ENCODE measurements around the gene HBD.

HBD gene

DNA sequence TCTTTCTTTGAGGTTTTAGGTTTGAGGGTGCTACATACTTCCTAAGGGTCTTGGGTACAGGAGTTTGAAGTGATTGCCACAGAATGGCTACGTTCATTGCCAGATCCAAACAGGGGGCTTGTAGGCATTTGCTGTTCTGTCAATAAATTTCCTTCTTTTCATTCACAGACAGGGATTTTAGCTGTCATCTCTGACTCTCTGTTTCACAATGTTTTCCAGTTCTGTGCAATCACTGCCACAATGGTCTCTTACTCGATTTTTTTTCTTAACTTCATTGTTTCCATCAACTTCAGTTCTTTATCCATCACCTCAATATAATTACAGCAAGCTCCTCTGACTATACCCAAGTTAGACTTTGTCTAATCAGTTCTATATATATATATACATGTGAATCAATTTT lies 6.2 kb upstream of the HBD start:
- TF ChIP-seq, protein P1, sequence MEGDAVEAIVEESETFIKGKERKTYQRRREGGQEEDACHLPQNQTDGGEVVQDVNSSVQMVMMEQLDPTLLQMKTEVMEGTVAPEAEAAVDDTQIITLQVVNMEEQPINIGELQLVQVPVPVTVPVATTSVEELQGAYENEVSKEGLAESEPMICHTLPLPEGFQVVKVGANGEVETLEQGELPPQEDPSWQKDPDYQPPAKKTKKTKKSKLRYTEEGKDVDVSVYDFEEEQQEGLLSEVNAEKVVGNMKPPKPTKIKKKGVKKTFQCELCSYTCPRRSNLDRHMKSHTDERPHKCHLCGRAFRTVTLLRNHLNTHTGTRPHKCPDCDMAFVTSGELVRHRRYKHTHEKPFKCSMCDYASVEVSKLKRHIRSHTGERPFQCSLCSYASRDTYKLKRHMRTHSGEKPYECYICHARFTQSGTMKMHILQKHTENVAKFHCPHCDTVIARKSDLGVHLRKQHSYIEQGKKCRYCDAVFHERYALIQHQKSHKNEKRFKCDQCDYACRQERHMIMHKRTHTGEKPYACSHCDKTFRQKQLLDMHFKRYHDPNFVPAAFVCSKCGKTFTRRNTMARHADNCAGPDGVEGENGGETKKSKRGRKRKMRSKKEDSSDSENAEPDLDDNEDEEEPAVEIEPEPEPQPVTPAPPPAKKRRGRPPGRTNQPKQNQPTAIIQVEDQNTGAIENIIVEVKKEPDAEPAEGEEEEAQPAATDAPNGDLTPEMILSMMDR (IDR thresholded peaks at IDR 0.05; ENCODE audit: borderline replicate concordance, insufficient read depth, low read depth, low read length), result no peak
- H3K4me3 ChIP-seq (ENCODE audit: low read depth, low read length), result no peak overlapping the region

DNA sequence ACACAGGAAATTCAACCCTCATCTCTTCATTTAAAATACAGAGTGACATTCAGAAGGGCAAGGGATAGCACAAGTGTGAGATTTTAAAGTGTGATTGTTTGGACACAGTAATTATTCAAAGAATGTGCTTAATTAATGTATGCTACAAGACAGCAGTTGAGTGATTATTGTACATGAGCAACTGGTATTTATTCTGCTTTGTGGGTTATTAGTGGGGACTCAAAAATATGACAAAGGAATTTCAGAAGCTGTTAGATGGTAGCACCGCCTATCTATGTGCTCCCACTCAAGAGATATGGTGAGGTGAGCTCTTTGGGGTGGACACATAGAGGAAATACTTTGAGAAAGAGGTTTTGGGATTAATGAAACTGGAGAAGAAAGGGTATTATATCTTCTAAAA lies 5.8 kb upstream of the HBD start:
- H3K4me3 ChIP-seq (ENCODE audit: low read depth, low read length), result no peak overlapping the region
- TF ChIP-seq, protein P1 (IDR thresholded peaks at IDR 0.05; ENCODE audit: borderline replicate concordance, insufficient read depth, low read depth, low read length), result no peak

DNA sequence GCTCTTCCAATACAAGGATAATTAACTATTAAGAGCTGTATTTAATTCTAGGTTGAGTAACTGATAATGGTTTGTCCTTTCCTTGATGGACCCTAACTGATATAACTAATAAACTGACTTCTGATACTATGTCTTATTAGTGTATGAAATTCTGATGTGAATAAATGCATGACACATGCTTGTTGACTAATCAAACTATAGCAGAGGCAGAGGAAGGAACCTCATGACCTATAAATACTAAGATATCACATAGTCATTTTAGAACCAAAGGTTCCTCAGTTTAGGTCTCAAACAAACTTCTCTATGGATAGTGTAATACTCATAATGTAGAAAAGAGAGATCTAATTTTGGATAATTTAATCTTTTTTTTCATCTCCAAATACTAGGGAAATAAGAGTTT lies 4.8 kb upstream of the HBD start:
- TF ChIP-seq, protein P1 (IDR thresholded peaks at IDR 0.05; ENCODE audit: borderline replicate concordance, insufficient read depth, low read depth, low read length), result no peak
- no peak overlapping the region for H3K4me3 ChIP-seq (ENCODE audit: low read depth, low read length)

DNA sequence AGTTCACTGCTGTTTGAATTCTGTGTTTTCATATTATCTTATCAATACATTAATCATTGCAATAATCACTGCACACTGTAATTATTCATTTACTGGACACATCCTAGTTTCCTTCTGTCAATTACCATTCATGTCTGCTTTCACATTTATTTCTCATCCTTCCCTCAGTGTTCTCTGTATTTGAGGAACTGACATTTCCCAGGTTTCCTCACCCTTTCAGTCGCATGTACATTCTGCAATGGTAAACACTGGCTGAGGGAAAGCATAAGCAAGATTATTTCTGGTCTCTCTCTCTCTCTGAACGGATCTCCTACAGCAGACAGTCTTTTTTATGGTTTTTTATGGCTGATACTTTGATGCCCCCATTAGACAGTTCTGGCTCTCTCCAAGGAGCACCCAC lies 4.2 kb upstream of the HBD start:
- TF ChIP-seq, protein P1 (IDR thresholded peaks at IDR 0.05; ENCODE audit: borderline replicate concordance, insufficient read depth, low read depth, low read length), result no peak

DNA sequence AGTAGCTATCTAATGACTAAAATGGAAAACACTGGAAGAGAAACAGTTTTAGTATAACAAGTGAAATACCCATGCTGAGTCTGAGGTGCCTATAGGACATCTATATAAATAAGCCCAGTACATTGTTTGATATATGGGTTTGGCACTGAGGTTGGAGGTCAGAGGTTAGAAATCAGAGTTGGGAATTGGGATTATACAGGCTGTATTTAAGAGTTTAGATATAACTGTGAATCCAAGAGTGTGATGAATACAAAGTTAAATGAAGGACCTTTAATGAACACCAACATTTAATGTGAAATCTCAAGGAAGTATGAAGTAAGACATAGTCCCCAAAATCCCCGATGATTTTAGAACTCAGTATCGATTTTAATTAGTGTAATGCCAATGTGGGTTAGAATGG lies 3.1 kb upstream of the HBD start:
- H3K4me3 ChIP-seq (ENCODE audit: low read depth, low read length), result no peak overlapping the region
- TF ChIP-seq, protein P1 (IDR thresholded peaks at IDR 0.05; ENCODE audit: borderline replicate concordance, insufficient read depth, low read depth, low read length), result no peak

More for the DNA sequence above, 4.2 kb upstream of the HBD start:
- no peak overlapping the region for H3K4me3 ChIP-seq (ENCODE audit: low read depth, low read length)

DNA sequence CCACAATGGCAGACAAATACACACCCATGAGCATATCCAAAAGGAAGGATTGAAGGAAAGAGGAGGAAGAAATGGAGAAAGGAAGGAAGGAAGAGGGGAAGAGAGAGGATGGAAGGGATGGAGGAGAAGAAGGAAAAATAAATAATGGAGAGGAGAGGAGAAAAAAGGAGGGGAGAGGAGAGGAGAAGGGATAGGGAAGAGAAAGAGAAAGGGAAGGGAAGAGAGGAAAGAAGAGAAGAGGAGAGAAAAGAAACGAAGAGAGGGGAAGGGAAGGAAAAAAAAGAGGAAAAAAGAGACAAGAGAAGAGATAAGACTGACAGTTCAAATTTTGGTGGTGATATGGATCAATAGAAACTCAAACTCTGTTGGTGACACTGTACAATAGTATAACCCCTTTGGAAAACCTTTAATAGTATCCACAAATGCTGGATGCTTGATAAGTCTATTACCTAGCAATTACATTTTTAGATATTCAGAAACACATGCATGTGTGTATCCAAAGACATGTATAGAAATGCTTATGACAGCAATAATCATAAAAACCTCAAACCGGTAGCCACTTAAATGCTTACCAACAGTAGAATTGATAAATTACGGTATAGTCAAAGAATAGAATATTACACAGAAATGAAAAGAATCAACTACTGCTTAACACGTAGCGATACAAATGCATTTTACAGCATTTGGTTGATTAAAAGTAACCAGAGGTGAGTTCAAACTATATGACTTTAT lies 1.2 kb upstream of the HBD start:
- no peak overlapping the region for H3K4me3 ChIP-seq (ENCODE audit: low read depth, low read length)
- TF ChIP-seq, protein P1 (IDR thresholded peaks at IDR 0.05; ENCODE audit: borderline replicate concordance, insufficient read depth, low read depth, low read length), result no peak

DNA sequence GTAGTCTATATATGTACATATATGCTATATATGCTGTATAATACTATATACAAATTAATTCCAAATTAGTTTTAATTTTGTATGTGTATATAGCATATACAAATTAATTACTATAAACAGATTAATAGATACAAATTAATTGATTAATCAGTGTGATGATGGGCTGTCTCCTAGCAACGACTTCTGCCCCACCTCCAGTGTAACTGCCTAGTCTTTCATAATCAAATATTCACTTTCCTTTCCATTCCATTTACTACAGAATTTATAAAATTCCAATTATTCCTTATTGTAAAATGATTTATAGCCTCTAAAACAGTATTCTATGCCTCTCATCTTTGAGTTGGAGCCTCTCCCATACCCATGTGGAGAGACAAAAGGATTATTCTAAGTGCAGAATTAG lies 976 bp downstream of the HBD start:
- no peak overlapping the region for H3K4me3 ChIP-seq (ENCODE audit: low read depth, low read length)
- TF ChIP-seq, protein P1 (IDR thresholded peaks at IDR 0.05; ENCODE audit: borderline replicate concordance, insufficient read depth, low read depth, low read length), result no peak
